Measurements from ENCODE around the gene GNE.

The GNE gene

GRCh38 chr9:36166168-36166927 is 91.9 kb downstream of the GNE start:
- Mint-ChIP-seq H3K27me3 (peaks cover 0 to 4% of the 10 kb centered on the region in 2 donors), H3K4me3 (peak overlapping the region; percentile 81 to 82), H3K27ac (peak overlapping the region; percentile 75 to 76), H3K9me3 (no peaks in the 10 kb centered on the region), H3K36me3 (ENCODE audit: insufficient read depth) (peaks cover 19% of the 10 kb centered on the region), H3K4me1 (ENCODE audit: low read depth in 2 of 2) (peaks cover 3 to 6% of the 10 kb centered on the region in 2 donors)
- ATAC-seq (replicated peaks): peak; percentile 97
- peak; percentile 83 to 86 (median 85) for DNase-seq

GRCh38 chr9:36165826-36166167 is 92.5 kb downstream of the GNE start:
- Mint-ChIP-seq H3K27ac (peak overlapping the region; percentile 75 to 76), H3K36me3 (ENCODE audit: insufficient read depth) (peaks cover 22% of the 10 kb centered on the region), H3K9me3 (no peaks in the 10 kb centered on the region), H3K27me3 (no peaks in the 10 kb centered on the region), H3K4me1 (ENCODE audit: low read depth in 2 of 2) (peaks cover 3 to 8% of the 10 kb centered on the region in 2 donors), H3K4me3 (peak overlapping the region; percentile 81 to 82)
- DNase-seq (no peak), ATAC-seq (replicated peaks) (no peak)

- Mint-ChIP-seq H3K4me3 (peak overlapping the region; percentile 81 to 82), H3K36me3 (ENCODE audit: insufficient read depth) (peaks cover 28% of the 10 kb centered on the region)
- ATAC-seq (replicated peaks): no peak
These were observed 93.3 kb downstream of the GNE start for GRCh38 chr9:36164989-36165388.

More at GRCh38 chr9:36164989-36165388, 93.3 kb downstream of the GNE start:
- no peak for DNase-seq
- Mint-ChIP-seq H3K9me3 (no peaks in the 10 kb centered on the region), H3K27me3 (no peaks in the 10 kb centered on the region), H3K4me1 (ENCODE audit: low read depth in 2 of 2) (peaks cover 3 to 8% of the 10 kb centered on the region in 2 donors), H3K27ac (peak overlapping the region; percentile 75 to 76)

Measured in effector memory CD8-positive, alpha-beta T cell (primary cell).